ENCODE measurements around the gene RNGTT. TPM values are rescaled to one million over a fixed set of nuclear protein-coding genes. Genes with fewer than 3 reads are reported as not detected.

RNGTT gene
- total and polyA plus RNA-seq, 2 experiments from 2014 or later: 7.4 to 15.6 TPM

DNA sequence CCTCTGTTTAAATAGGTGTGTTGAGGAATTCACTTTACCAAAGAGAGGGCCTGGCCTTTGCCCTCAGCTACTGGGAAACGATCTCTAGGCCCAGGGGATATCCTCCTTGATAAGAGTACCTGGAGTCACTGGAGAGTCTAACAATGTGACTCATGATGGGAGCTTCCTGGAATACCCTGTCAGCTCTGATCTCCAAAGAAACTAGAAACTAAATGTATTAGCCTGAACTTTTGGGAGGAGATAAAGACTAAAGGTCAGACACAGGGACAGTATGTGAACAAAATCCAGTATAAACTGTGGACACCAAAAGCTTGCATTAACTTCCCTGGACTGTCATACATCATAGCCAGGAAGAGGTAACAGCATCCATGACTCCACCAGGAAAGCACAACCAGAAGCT, 148.5 kb downstream of the RNGTT start:
- no peaks in the 10 kb centered on the region for H4K20me1 ChIP-seq (ENCODE audit: insufficient read depth, poor library complexity, severe bottlenecking)
- no peaks in the 10 kb centered on the region for H3K27me3 ChIP-seq
- H3K4me1 ChIP-seq (ENCODE audit: insufficient read depth): no peaks in the 10 kb centered on the region
- H3K27ac ChIP-seq: no peak overlapping the region
- H2AFZ ChIP-seq: no peak overlapping the region
- no peaks in the 10 kb centered on the region for H3K36me3 ChIP-seq (replicated peaks; ENCODE audit: insufficient read depth, low read depth)
- no peak for TF ChIP-seq EZH2phosphoT487 (IDR thresholded peaks at IDR 0.05; ENCODE audit: low read depth, severe bottlenecking, unreplicated experiment)
- TF ChIP-seq, protein P1, sequence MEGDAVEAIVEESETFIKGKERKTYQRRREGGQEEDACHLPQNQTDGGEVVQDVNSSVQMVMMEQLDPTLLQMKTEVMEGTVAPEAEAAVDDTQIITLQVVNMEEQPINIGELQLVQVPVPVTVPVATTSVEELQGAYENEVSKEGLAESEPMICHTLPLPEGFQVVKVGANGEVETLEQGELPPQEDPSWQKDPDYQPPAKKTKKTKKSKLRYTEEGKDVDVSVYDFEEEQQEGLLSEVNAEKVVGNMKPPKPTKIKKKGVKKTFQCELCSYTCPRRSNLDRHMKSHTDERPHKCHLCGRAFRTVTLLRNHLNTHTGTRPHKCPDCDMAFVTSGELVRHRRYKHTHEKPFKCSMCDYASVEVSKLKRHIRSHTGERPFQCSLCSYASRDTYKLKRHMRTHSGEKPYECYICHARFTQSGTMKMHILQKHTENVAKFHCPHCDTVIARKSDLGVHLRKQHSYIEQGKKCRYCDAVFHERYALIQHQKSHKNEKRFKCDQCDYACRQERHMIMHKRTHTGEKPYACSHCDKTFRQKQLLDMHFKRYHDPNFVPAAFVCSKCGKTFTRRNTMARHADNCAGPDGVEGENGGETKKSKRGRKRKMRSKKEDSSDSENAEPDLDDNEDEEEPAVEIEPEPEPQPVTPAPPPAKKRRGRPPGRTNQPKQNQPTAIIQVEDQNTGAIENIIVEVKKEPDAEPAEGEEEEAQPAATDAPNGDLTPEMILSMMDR (IDR thresholded peaks at IDR 0.05; ENCODE audit: poor library complexity): no peak
- TF ChIP-seq EZH2 (IDR thresholded peaks at IDR 0.05; ENCODE audit: borderline replicate concordance): no peak
- peak; percentile 5 for DNase-seq (ENCODE audit: low spot score)
- WGBS (ENCODE audit: low lambda C conversion rate, missing lambda C conversion rate): 39% methylated on average over 1 of the region's 1 CpG
- no peaks in the 10 kb centered on the region for H3K9me2 ChIP-seq (replicated peaks; ENCODE audit: insufficient read depth)
- H3K4me3 ChIP-seq: no peak overlapping the region
- H3K79me2 ChIP-seq: no peaks in the 10 kb centered on the region
- H3K9me3 ChIP-seq (ENCODE audit: low read depth): no peaks in the 10 kb centered on the region
- H3K4me2 ChIP-seq: no peak overlapping the region

DNA sequence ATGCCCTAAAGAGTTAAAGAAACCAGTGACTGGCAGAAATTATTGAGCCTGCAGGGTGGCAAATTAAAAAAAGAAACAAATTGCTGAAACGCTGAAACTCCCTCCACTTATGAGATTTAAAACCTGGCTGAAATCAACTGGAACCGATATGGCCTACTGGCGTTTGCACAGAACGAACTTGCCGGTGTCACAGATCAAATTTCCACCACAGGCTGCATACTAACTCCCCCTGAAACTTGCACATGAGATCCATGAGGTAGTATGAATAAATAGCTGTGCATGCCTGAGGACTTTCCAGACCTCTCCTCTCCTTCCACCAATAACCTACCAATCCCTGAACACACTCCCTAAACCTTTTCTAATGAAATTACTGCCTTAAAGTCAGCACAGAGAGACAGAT, 150.4 kb downstream of the RNGTT start:
- no peak overlapping the region for H3K4me2 ChIP-seq
- H2AFZ ChIP-seq: no peak overlapping the region
- no peak for DNase-seq (ENCODE audit: low spot score)
- no peak overlapping the region for H3K4me3 ChIP-seq
- TF ChIP-seq, protein P1 (IDR thresholded peaks at IDR 0.05; ENCODE audit: poor library complexity): no peak
- TF ChIP-seq EZH2 (IDR thresholded peaks at IDR 0.05; ENCODE audit: borderline replicate concordance) (no peak), EZH2phosphoT487 (IDR thresholded peaks at IDR 0.05; ENCODE audit: low read depth, severe bottlenecking, unreplicated experiment) (no peak)
- H3K27ac ChIP-seq: no peak overlapping the region
- WGBS (ENCODE audit: low lambda C conversion rate, missing lambda C conversion rate): 83% methylated on average over 5 of the region's 5 CpGs
- no peaks in the 10 kb centered on the region for H3K79me2 ChIP-seq
- no peaks in the 10 kb centered on the region for H3K36me3 ChIP-seq (replicated peaks; ENCODE audit: insufficient read depth, low read depth)
- no peaks in the 10 kb centered on the region for H3K4me1 ChIP-seq (ENCODE audit: insufficient read depth)
- no peaks in the 10 kb centered on the region for H3K9me2 ChIP-seq (replicated peaks; ENCODE audit: insufficient read depth)
- no peaks in the 10 kb centered on the region for H3K27me3 ChIP-seq
- H3K9me3 ChIP-seq (ENCODE audit: low read depth): no peaks in the 10 kb centered on the region
- no peaks in the 10 kb centered on the region for H4K20me1 ChIP-seq (ENCODE audit: insufficient read depth, poor library complexity, severe bottlenecking)

DNA sequence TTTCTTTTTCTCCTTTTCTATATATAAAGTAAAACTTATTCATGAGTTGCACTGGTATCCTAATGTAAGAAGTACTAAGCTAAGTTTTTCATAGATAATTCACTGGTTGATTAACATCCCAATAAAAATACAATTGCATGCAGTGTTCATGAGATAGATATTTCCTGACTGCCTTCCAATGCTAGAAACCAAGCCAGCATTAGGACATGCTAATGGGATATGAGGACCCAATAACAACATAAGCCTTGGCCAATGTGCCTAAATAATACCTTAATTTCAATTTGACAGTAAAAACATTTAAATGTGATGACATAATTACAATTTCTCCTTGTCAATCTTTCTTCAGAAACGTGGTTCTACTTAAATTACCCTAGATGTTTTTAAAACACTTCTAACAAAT, 152.7 kb downstream of the RNGTT start:
- Histone ChIP-seq H3K4me3 (no peak overlapping the region), H3K27ac (no peak overlapping the region), H2AFZ (no peak overlapping the region), H3K36me3 (replicated peaks; ENCODE audit: insufficient read depth, low read depth) (no peaks in the 10 kb centered on the region), H3K27me3 (no peaks in the 10 kb centered on the region), H4K20me1 (ENCODE audit: insufficient read depth, poor library complexity, severe bottlenecking) (no peaks in the 10 kb centered on the region), H3K4me2 (no peak overlapping the region), H3K79me2 (no peaks in the 10 kb centered on the region), H3K9me2 (replicated peaks; ENCODE audit: insufficient read depth) (no peaks in the 10 kb centered on the region), H3K4me1 (ENCODE audit: insufficient read depth) (no peaks in the 10 kb centered on the region), H3K9me3 (ENCODE audit: low read depth) (no peaks in the 10 kb centered on the region)
- TF ChIP-seq, protein P1 (IDR thresholded peaks at IDR 0.05; ENCODE audit: poor library complexity): no peak
- TF ChIP-seq EZH2phosphoT487 (IDR thresholded peaks at IDR 0.05; ENCODE audit: low read depth, severe bottlenecking, unreplicated experiment) (no peak), EZH2 (IDR thresholded peaks at IDR 0.05; ENCODE audit: borderline replicate concordance) (no peak)
- 83% methylated on average over 1 of the region's 1 CpG for WGBS (ENCODE audit: low lambda C conversion rate, missing lambda C conversion rate)
- no peak for DNase-seq (ENCODE audit: low spot score)

DNA sequence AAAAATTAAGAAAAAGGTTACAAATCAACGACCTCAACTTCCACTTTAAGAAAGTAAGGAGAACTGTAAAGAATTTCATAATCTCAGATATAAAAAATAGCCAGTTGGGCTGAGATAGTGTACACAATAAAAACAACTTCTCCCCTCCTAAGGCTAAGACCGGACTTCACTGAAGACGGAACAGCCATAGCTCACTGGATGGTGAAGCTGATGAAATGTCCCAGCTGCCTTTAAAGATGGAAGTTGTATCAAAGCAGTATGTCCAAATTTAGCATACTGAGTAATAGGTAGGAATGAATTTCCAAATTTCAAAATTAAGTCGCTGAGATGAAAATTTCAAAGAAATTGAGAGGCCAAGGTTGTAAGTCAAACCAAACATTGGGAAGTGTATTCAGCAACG, 153.3 kb downstream of the RNGTT start:
- Histone ChIP-seq H3K4me2 (no peak overlapping the region), H3K79me2 (no peaks in the 10 kb centered on the region), H3K4me3 (no peak overlapping the region), H4K20me1 (ENCODE audit: insufficient read depth, poor library complexity, severe bottlenecking) (no peaks in the 10 kb centered on the region), H3K27ac (no peak overlapping the region), H3K27me3 (no peaks in the 10 kb centered on the region), H3K4me1 (ENCODE audit: insufficient read depth) (no peaks in the 10 kb centered on the region), H3K9me3 (ENCODE audit: low read depth) (no peaks in the 10 kb centered on the region), H3K36me3 (replicated peaks; ENCODE audit: insufficient read depth, low read depth) (no peaks in the 10 kb centered on the region), H3K9me2 (replicated peaks; ENCODE audit: insufficient read depth) (no peaks in the 10 kb centered on the region), H2AFZ (no peak overlapping the region)
- DNase-seq (ENCODE audit: low spot score): no peak
- WGBS (ENCODE audit: low lambda C conversion rate, missing lambda C conversion rate): 86% methylated on average over 5 of the region's 5 CpGs
- TF ChIP-seq EZH2phosphoT487 (IDR thresholded peaks at IDR 0.05; ENCODE audit: low read depth, severe bottlenecking, unreplicated experiment): no peak
- TF ChIP-seq EZH2 (IDR thresholded peaks at IDR 0.05; ENCODE audit: borderline replicate concordance): no peak
- TF ChIP-seq, protein P1 (IDR thresholded peaks at IDR 0.05; ENCODE audit: poor library complexity): no peak

Data from hepatocyte (in vitro differentiated cells).